Testis (tissue), 3 donors: Measurements from ENCODE around the gene TYK2. TPM values are rescaled to one million over a fixed set of nuclear protein-coding genes. Genes with fewer than 3 reads are reported as not detected.

Experiments used
- DNase-seq: peaks from one replicate; pipeline ENCODE4 v3.0.0-alpha.2; 2019
- H3K27ac ChIP-seq, 2 donors: fragments of 200-600 bp; sonication (generic); one replicate each; pipeline ENCODE4 v1.5.1; 2019
- H3K27me3 ChIP-seq: fragments of 200-600 bp; sonication (generic); one replicate; pipeline ENCODE4 v1.5.1; 2019
- H3K36me3 ChIP-seq: fragments of 200-600 bp; sonication (generic); one replicate; pipeline ENCODE4 v1.5.1; 2017; ENCODE audit warnings: low read depth; ENCODE audit errors: missing control alignments
- H3K4me1 ChIP-seq: fragments of 200-600 bp; sonication (generic); one replicate; pipeline ENCODE4 v1.5.1; 2019
- H3K4me3 ChIP-seq, 2 donors: fragments of 200-600 bp; sonication (generic); one replicate each; pipeline ENCODE4 v1.5.1; 2017 to 2019
- H3K9me3 ChIP-seq: fragments of 200-600 bp; sonication (generic); one replicate; pipeline ENCODE4 v1.5.1; 2017
- CTCF ChIP-seq, 3 experiments: fragments of 450-650 bp in 2 of 3; fragments of 200-600 bp in 1 of 3; sonication (generic) in 1 of 3; IDR thresholded peaks; one replicate each; pipeline ENCODE4 v1.5.1; 2016 to 2019; ENCODE audit warnings: antibody characterized with exemption in 3 of 3, mild to moderate bottlenecking in 2 of 3, moderate library complexity in 1 of 3
- POLR2A ChIP-seq: fragments of 450-650 bp; IDR thresholded peaks from one replicate; pipeline ENCODE4 v1.6.1; 2017; ENCODE audit warnings: antibody characterized with exemption, mild to moderate bottlenecking, moderate library complexity
- WGBS, 2 donors: methylation state at CpG; one replicate each; pipeline ENCODE4 v1.1.5; 2018; 5-methylcytosine and 5-hydroxymethylcytosine counted together
- intact Hi-C: fragments of 100-400 bp; cut with DNase I; formaldehyde crosslinking; loops from one replicate; pipeline ENCODE4 v1.15.1; 2023; ENCODE audit warnings: low total_unique reads
- polyA plus RNA-seq: library from polyadenylated mRNA; stranded (reverse); fragments of 350-450 nt; fragmentation: Illumina TruSeq; extraction: RNeasy Lipid Tissue Mini Kit (QIAGEN cat#74804); gene quantifications from one replicate; pipeline ENCODE4 v1.2.3, GENCODE V29; 2014; ENCODE audit warnings: low read depth, low replicate concordance; ENCODE audit not compliant: insufficient read depth
- total RNA-seq, 2 donors: library from RNA; depleted of rRNA; stranded (reverse); fragments of >200 nt; gene quantifications; one replicate each; pipeline ENCODE4 v1.2.3, GENCODE V29; 2016

TYK2 gene
- total and polyA plus RNA-seq, 3 donors from 2014 or later, result 47.6 to 113 (median 112) TPM

- no peaks in the 10 kb centered on the region for H3K36me3 ChIP-seq
- DNase-seq, result peak; percentile 30
- peak overlapping the region; percentile 1 to 37 for H3K4me3 ChIP-seq
- H3K27me3 ChIP-seq, result no peaks in the 10 kb centered on the region
- intact Hi-C loops, result no loop called here
- 1% methylated on average over 54 of the region's 61 CpGs; no CpG with 5 or more reads in 1 of the 2 donors for WGBS, 2 donors
- no peak overlapping the region for H3K27ac ChIP-seq
- H3K9me3 ChIP-seq, result no peaks in the 10 kb centered on the region
- TF ChIP-seq CTCF (IDR thresholded peaks at IDR 0.05), result no peak
- peaks cover 10% of the 10 kb centered on the region for H3K4me1 ChIP-seq
Observed at GRCh38 chr19:10419646-10420443, 39.5 kb upstream of the TYK2 start.

GRCh38 chr19:10419200-10419645 is 38.9 kb upstream of the TYK2 start:
- Histone ChIP-seq H3K4me3 (no peak overlapping the region), H3K27ac (no peak overlapping the region), H3K27me3 (no peaks in the 10 kb centered on the region), H3K9me3 (no peaks in the 10 kb centered on the region), H3K4me1 (peaks cover 4% of the 10 kb centered on the region), H3K36me3 (no peaks in the 10 kb centered on the region)
- no peak for DNase-seq
- no peak for TF ChIP-seq POLR2A
- no peak for TF ChIP-seq CTCF (IDR thresholded peaks at IDR 0.05)
- intact Hi-C loops, result no loop called here
- 0 to 1% methylated on average over 7 to 32 of the region's 40 CpGs for WGBS, 2 donors

- Histone ChIP-seq H3K4me1 (no peaks in the 10 kb centered on the region), H3K4me3 (no peak overlapping the region)
- intact Hi-C loops, result no loop called here
Observed at GRCh38 chr19:10418485-10419199, 38.3 kb upstream of the TYK2 start.

GRCh38 chr19:10418235-10418484 is 37.8 kb upstream of the TYK2 start:
- no peak overlapping the region for H3K4me3 ChIP-seq
- TF ChIP-seq POLR2A (no peak), CTCF (IDR thresholded peaks at IDR 0.05) (no peak)
- no peak for DNase-seq
- intact Hi-C loops, result no loop called here
- no peaks in the 10 kb centered on the region for H3K4me1 ChIP-seq
- H3K9me3 ChIP-seq, result no peaks in the 10 kb centered on the region
- H3K27me3 ChIP-seq, result no peaks in the 10 kb centered on the region
- H3K36me3 ChIP-seq, result no peaks in the 10 kb centered on the region
- no peak overlapping the region for H3K27ac ChIP-seq
- 0 to 10% methylated on average over 3 of the region's 3 CpGs for WGBS, 2 donors

More at GRCh38 chr19:10418485-10419199, 38.3 kb upstream of the TYK2 start:
- Histone ChIP-seq H3K27ac (no peak overlapping the region), H3K36me3 (no peaks in the 10 kb centered on the region), H3K9me3 (no peaks in the 10 kb centered on the region), H3K27me3 (no peaks in the 10 kb centered on the region)
- TF ChIP-seq POLR2A (no peak), CTCF (IDR thresholded peaks at IDR 0.05) (no peak)
- DNase-seq, result no peak
- 1 to 2% methylated on average over 26 to 29 of the region's 32 CpGs for WGBS, 2 donors
